Measurements from ENCODE around the gene KRT10.

- TF ChIP-seq CTCF (IDR thresholded peaks at IDR 0.05) = no peak
- TF ChIP-seq ZFX (IDR thresholded peaks at IDR 0.05; ENCODE audit: borderline replicate concordance) = no peak
Measured at GRCh38 chr17:40848583-40849235, 26.3 kb upstream of the KRT10 start.

All from 22Rv1 (cell line).